OCI-LY3 (cell line): ENCODE results near the gene TMEM19.
"Not testable (repeated sequence)": the region's sequence is repeated elsewhere in the genome, so short reads cannot be mapped to it uniquely, and the experiment has no call there.

ENCODE experiments used
- H2AFZ ChIP-seq: fragments of 200-600, 300-600 bp; shearing (Covaris generic); 2 replicates; pipeline ENCODE4 v1.6.0; 2014; ENCODE audit warnings: antibody characterized with exemption, low read depth, low read length
- H3K27ac ChIP-seq: fragments of 200-600, 300-600 bp; sonication (generic); 2 replicates; pipeline ENCODE4 v1.5.1; 2014; ENCODE audit warnings: mild to moderate bottlenecking, low read length, moderate library complexity, mixed read lengths
- H3K27me3 ChIP-seq: fragments of 200-600, 300-600 bp; sonication (generic); 2 replicates; pipeline ENCODE4 v1.6.1; 2014; ENCODE audit warnings: low read depth, low read length, mixed read lengths
- H3K36me3 ChIP-seq: fragments of 200-600, 300-600 bp; sonication (generic); replicated peaks from 2 replicates; pipeline ENCODE3; 2014; ENCODE audit warnings: low read depth, low read length, mixed read lengths
- H3K4me1 ChIP-seq: fragments of 300-600, 200-600 bp; sonication (generic); 2 replicates; pipeline ENCODE4 v1.6.1; 2014; ENCODE audit warnings: low read length, mixed read lengths
- H3K4me2 ChIP-seq: fragments of 200-600, 300-600 bp; sonication (generic); 2 replicates; pipeline ENCODE4 v1.6.1; 2014; ENCODE audit warnings: low read length, mixed read lengths
- H3K4me3 ChIP-seq: fragments of 300-600, 200-600 bp; sonication (generic); 2 replicates; pipeline ENCODE4 v1.5.1; 2014; ENCODE audit warnings: antibody characterized with exemption, mild to moderate bottlenecking, low read length, moderate library complexity
- H3K79me2 ChIP-seq: fragments of 300-600, 200-600 bp; shearing (Covaris generic); 2 replicates; pipeline ENCODE4 v1.6.1; 2014; ENCODE audit warnings: mild to moderate bottlenecking, low read length, mixed read lengths
- H3K9ac ChIP-seq: fragments of 300-600, 200-600 bp; shearing (Covaris generic); 2 replicates; pipeline ENCODE4 v1.6.0; 2014; ENCODE audit warnings: mild to moderate bottlenecking, low read length, moderate library complexity
- H3K9me3 ChIP-seq: fragments of 200-600, 300-600 bp; shearing (Covaris generic); 2 replicates; pipeline ENCODE4 v1.6.1; 2014; ENCODE audit warnings: low read length, mixed read lengths; ENCODE audit not compliant: insufficient read depth
- H4K20me1 ChIP-seq: fragments of 200-600, 300-600 bp; sonication (generic); 2 replicates; pipeline ENCODE4 v1.6.1; 2016; ENCODE audit warnings: low read length, mixed read lengths; ENCODE audit not compliant: insufficient read depth
- CTCF ChIP-seq: fragments of 200-600, 300-600 bp; sonication (generic); IDR thresholded peaks from 2 replicates; pipeline ENCODE4 v1.5.1; 2014; ENCODE audit warnings: antibody characterized with exemption, low read length, low read depth
- EZH2phosphoT487 ChIP-seq: fragments of 200-600 bp; shearing (Covaris generic); IDR thresholded peaks from 2 replicates; pipeline ENCODE4 v1.6.1; 2018; ENCODE audit warnings: antibody characterized with exemption, mixed run types, low read depth

Gene TMEM19

GRCh38 chr12:71695782-71696181, 9.9 kb downstream of the TMEM19 start:
- H3K4me1 ChIP-seq, result peaks cover 26% of the 10 kb centered on the region
- H2AFZ ChIP-seq, result no peak overlapping the region
- no peak overlapping the region for H3K9ac ChIP-seq
- H3K36me3 ChIP-seq, result peaks cover 9% of the 10 kb centered on the region
- TF ChIP-seq EZH2phosphoT487, result no peak
- no peak for TF ChIP-seq CTCF
- no peak overlapping the region for H3K27ac ChIP-seq
- H4K20me1 ChIP-seq, result no peaks in the 10 kb centered on the region
- H3K4me3 ChIP-seq, result no peak overlapping the region
- no peak overlapping the region for H3K4me2 ChIP-seq
- no peaks in the 10 kb centered on the region for H3K79me2 ChIP-seq
- no peaks in the 10 kb centered on the region for H3K27me3 ChIP-seq
- H3K9me3 ChIP-seq, result no peaks in the 10 kb centered on the region

- H3K4me1 ChIP-seq, H4K20me1 ChIP-seq, H3K9me3 ChIP-seq, H3K9ac ChIP-seq, H3K79me2 ChIP-seq, H3K4me2 ChIP-seq, H3K27me3 ChIP-seq, H3K4me3 ChIP-seq, H2AFZ ChIP-seq, H3K27ac ChIP-seq, H3K36me3 ChIP-seq: not testable (repeated sequence)
Observed at GRCh38 chr12:71702181-71702580, 16.3 kb downstream of the TMEM19 start.

- Histone ChIP-seq H3K4me1 (peaks cover 6% of the 10 kb centered on the region; the same call in 1 of the 2 replicates), H4K20me1 (no peaks in the 10 kb centered on the region), H3K27ac (no peak overlapping the region), H2AFZ (no peak overlapping the region), H3K9ac (no peak overlapping the region), H3K36me3 (peaks cover 4% of the 10 kb centered on the region), H3K4me3 (no peak overlapping the region), H3K4me2 (no peak overlapping the region), H3K27me3 (no peaks in the 10 kb centered on the region), H3K9me3 (no peaks in the 10 kb centered on the region), H3K79me2 (no peaks in the 10 kb centered on the region)
- no peak for TF ChIP-seq CTCF
- no peak for TF ChIP-seq EZH2phosphoT487
Observed at GRCh38 chr12:71702590-71702989, 16.7 kb downstream of the TMEM19 start.

- Histone ChIP-seq H3K36me3 (peaks cover 4% of the 10 kb centered on the region), H3K9me3 (no peaks in the 10 kb centered on the region), H4K20me1 (no peaks in the 10 kb centered on the region), H3K9ac (no peak overlapping the region), H3K27me3 (no peaks in the 10 kb centered on the region), H3K79me2 (no peaks in the 10 kb centered on the region), H3K4me2 (no peak overlapping the region), H2AFZ (no peak overlapping the region), H3K4me1 (peaks cover 6% of the 10 kb centered on the region; the same call in 1 of the 2 replicates), H3K4me3 (no peak overlapping the region), H3K27ac (no peak overlapping the region)
- TF ChIP-seq EZH2phosphoT487, result no peak
- no peak for TF ChIP-seq CTCF
Observed at GRCh38 chr12:71703206-71703605, 17.3 kb downstream of the TMEM19 start.

DNA sequence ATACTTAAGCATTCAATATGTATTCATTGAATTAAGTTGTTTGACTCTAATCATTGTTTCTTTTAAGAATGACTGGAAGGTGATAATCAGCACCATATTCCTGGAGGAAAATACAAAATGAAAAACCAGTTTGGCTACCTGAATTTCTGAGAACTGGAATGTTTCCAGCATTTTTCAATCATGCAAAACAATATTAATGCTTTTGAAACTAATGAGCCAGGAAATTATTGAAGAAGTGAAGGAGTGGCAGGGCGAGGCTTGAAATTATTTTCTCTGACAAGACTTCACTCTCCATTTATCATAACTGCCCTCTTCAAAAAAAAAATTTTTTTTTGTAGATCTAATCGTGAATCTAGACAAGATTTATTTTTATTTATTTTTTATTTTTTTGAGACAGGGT, 19.0 kb downstream of the TMEM19 start:
- H3K4me1 ChIP-seq, result no peaks in the 10 kb centered on the region
- H3K36me3 ChIP-seq, result no peaks in the 10 kb centered on the region
- no peaks in the 10 kb centered on the region for H3K9me3 ChIP-seq
- no peak overlapping the region for H2AFZ ChIP-seq
- no peaks in the 10 kb centered on the region for H3K79me2 ChIP-seq
- no peaks in the 10 kb centered on the region for H4K20me1 ChIP-seq
- H3K4me2 ChIP-seq, result no peak overlapping the region
- no peak overlapping the region for H3K4me3 ChIP-seq
- no peaks in the 10 kb centered on the region for H3K27me3 ChIP-seq
- H3K27ac ChIP-seq, result no peak overlapping the region
- H3K9ac ChIP-seq, result no peak overlapping the region
- TF ChIP-seq EZH2phosphoT487 (no peak), CTCF (no peak)
